Activated T-cell treated with anti-CD3 and anti-CD28 coated beads for 4 hours (primary cell): ENCODE measurements around the gene CSNK2B.

Source experiments
- DNase-seq: peaks from one replicate; pipeline ENCODE4 v3.0.0-alpha.2; 2020

CSNK2B gene

DNA sequence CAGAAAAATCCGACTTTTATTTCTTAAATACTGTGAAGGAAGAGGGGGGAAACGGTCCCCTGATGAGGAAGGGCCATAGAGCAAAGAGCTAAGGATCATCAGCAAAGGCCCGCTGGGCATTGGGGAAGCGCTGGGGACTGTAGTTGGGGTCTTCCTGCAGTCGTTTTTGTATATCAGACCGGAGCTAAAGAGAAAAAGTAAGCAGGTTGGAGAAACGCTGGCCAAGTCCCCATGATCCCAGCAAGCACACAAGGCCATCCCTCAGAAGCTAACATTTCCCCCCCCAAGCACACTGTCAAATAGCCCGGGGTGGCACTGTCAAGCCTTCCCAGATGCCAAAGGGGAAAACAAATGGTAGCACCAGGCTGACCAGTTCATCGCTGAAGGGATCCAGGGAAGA is 26.8 kb upstream of the CSNK2B start:
- no peak for DNase-seq

DNA sequence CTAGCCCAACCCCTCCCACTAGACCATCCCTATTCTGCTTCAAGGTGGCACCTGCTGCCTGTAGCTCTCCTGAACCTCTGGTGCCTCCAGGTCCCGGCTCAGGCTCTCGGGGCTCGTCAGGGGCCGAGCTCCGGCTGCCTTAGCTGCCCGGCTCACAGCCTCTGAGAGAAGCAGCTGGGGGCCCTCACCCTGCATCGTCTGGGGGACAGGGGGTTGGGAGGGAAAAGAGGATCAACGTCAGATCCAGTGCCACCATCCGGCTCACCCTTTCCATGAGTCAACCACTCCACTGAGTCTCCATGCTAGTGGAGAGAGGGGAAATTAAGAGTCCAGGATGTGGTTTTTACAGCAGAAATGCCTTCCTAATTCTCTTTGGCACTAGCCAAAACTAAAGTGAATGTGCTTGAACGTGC is 26.4 kb upstream of the CSNK2B start:
- no peak for DNase-seq

DNA sequence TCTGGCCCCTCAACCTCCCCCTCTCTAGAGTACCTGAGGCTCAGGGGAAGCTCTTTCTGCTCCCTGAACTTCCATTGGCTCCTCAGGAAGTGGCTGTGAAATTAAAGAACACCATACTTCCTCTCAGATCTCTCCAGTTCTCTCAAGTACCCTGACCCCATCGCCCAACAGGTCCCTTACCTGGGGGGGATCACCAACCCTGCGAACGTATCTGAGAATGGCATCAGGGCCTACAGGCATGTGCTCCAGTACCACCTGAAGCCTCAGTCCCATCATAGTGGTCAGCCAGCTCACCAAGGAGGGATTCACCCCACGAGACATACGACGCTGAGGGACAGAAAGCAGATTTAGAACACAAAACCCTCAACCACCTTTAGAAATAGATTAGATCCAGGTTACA is 25.3 kb upstream of the CSNK2B start:
- no peak for DNase-seq

DNA sequence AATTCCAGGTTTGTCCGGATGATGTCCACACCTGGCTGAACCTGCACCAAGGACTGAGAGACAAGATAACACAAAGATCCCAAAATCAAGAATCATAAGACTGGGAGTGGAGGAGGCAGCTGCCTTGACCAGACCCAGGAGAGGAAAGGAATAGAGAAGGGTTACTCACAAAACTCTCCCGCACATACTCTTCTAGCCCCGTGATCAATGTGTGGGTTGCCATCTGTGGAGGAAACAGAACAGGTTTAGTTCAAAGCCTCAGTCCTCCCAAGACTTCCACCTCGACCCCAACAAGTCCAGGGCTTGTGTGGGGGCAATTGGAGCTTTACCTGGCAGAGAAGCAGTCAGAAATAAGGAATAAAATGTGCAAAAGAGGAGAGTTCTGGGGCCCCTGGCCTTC is 24.5 kb upstream of the CSNK2B start:
- DNase-seq, result no peak

DNA sequence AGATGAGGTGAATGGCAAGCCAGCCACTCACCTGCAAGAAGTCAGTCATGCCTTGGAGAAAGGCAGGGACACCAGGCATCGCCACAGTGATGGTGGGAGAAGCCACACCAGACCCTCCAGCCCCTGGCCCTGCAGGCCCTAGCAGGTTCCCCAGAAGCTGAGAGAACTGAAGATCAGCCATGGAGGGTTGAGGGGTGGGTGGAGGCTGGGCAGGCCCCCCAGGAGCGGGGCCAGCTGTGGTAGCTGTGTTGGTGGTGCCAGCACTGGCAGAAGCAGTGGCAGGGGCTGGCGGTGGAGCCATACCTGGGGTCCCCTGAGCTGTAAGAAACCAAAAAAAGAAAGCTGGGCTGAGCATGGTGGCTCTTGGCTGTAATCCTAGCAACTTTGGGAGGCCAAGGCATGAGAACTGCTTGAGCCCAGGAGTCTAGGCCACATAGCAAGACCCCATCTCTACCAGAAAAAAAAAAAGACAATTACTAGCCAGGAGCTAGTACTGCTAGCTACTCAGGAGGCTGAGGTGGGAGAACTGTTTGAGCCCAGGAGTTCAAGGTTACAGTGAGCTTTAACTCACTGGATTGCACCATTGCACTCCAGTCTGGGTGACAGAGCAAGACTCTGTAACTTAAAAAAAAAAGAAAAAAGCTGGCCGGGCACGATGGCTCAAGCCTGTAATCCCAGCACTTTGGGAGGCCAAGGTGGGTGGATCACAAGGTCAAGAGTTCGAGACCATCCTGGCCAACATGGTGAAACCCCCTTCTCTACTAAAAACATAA is 22.9 kb upstream of the CSNK2B start:
- DNase-seq, result no peak

DNA sequence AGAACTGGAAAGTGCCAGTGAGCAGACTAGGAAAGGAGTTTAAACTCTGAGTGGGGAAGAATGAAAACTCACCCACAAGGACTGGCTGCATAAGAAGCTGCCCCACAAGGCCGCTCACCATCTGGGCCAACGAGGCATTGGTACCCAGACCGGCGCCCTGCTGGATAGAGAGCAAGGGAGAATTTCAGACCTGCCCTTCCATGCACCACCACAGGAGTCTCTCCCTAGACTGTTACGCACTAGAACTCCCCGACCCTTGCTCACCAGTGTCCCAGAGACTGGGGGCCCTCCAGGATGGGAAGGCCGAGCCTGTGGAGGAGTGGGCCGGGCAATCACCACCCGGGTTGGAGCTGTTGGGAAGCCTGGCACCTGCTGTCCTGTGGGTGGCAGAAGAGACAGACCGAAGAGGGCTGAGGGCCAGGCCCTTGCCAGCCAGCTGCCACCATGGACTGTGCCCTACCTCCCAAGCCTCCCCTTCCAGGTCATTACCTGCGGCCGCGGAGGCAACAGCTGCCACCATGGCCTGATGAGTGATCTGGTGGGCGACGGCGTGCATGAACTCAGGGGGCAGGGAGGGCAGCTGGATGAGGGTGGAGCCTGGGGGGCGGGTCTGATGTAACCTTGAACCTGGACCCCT is 21.9 kb upstream of the CSNK2B start:
- DNase-seq, result no peak

DNA sequence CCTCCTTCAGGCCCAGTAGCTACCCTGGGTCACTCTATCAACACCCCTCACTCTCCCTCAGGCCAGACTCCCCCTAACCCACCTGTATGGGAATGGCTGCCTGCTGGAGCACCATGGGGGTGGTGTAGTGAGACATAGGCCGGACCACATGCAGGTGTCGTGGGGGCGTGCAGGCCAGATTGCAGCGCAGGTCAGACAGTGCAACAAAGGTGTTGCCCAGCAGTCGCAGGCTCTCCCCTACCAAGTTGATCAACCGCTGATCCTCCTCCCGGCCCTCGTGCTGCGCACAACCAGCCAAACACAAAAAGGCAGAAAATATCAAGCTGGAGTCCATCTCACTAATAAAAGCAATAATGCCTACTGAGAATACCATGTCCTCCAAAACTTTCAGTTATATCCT is 20.6 kb upstream of the CSNK2B start:
- no peak for DNase-seq

DNA sequence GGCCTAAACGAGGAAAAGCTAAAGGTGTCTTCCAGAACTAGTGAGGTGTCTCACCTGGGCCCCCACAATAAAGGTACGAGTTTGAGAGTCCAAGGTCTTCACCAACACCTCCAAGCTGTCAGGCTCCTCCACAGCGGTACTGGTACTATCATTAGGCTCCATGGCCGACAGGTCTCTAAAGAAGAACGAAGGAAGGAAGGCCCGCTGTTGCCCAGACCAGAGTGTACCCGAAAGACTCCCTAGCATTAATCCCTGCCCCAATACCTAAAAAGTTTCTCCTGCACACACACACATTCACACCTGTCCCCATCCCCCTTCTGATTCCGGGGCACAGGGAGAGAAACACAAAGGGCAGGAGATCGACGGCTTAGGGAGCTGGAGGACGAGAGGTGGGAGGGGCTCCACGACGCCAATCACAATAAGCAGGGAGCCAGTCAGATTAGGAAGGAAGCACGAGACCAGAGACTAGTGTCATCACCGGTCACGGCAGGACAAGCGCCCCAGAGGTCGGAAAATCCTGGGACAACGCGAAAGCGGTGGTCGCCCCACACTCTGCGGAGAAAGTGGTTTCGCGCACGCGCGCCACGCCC is 14.2 kb upstream of the CSNK2B start:
- DNase-seq, result no peak

DNA sequence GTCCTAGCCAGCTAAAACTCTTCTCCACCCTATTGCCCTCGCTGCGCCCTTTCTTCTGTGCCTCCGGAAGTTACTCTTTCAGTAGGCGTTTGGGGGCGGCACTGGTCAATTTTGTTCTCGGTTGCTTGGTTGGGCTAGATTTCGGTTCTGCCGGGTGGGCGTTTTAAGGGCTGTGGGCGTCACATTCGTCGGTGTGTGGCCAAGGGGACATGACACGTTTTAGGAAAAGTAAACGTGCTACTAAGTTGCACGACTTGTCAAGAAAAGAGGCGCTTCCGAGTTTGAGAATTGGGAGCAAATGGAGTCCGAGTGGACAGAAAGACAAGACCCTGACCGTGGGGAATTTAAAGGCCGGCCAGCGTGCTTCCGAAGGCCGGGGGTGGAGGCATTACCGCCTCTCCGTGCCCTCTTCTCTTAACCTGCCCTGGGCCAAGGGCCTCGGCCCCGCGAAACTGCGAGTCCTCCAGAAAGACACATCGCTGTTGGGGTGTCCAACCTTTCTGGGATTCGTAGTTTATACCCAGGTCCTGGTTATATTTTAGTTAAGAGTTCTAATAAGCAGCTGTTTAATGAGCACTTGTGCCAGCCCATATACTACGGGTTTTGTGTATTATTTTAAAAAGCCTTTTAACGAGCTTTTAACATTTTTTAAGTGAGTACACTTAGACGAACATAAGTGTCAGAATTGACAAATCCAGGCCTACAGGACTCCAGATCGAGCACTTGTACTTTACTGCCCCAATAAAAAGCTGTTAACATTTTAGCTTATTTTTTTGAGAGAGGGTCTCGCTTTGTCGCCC is 12.8 kb upstream of the CSNK2B start:
- peak; percentile 83 for DNase-seq

DNA sequence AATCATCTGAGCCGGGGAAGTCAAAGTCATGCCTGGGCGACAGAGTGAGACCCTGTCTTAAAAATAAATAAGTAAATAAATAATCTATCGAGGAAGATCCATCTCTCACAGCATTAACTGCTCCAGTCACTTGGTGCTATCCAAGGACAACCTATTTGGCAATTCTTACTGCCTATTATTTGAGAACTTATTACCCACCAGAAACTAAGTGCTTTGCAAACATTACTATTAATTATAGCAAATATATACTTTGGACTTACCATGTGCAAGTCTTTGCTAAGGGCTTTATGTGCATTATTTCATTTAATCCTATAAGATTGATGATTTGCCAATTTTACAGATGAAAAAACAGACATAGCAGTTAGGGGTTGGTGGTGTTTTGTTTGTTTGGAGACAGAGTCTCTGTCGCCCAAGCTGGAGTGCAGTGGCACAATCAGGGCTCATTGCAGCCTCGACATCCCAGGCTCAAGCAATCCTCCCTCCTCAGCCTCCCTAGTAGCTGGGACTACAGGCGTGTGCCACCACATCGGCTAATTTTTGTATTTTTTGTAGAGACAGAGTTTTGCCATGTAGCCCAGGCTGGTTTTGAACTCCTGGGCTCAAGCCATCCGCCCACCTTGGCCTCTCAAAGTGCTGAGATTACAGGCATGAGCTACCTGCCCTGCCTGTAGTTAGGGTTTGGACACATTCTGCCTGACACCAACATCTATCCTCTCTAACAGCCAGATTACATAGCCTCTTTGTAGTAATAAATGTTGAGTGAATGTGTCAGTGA is 11.1 kb upstream of the CSNK2B start:
- no peak for DNase-seq

DNA sequence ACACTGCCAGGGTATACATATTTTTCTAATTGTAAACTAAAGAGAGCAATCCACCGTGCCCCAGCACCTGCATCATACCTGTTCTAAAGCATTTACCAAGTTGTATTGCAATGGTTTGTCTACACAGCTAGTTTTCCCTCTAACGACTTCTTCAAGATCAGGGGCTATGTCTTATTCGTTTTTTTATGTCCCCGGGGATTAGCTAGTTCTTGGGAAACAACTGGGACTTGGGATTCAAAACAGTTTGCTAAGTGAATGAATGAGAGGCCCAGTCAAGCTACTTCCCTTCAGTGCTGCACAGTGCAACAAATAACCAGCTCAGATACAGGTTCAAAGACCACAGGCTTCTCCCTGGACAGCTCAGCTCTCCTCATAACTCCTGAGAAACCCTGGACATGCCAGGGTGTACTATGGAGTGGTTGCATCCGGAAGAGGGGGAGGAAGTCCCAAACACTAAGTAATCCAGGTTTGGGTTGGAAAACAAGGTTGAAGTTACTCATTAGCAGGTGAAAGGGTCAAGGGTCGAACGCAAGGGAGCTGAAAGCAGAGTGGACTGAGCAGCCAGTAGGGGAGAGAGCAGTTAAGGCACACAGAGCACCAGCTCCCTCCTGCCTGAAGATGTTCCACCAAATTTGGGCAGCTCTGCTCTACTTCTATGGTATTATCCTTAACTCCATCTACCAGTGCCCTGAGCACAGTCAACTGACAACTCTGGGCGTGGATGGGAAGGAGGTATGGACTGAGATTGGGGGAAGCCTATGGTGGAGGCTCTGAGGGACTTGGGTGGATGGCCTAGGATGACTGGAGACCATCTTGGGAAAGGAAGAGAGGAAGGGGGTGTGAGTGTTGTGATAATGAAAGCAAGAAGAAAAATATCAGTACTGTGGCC is 10.3 kb upstream of the CSNK2B start, which contains the start of gene APOM:
Gene APOM (plus strand): TSS at position 546 of the 889 bp plus-strand sequence. CDS start 73 bp downstream, at position 619.
- no peak for DNase-seq

DNA sequence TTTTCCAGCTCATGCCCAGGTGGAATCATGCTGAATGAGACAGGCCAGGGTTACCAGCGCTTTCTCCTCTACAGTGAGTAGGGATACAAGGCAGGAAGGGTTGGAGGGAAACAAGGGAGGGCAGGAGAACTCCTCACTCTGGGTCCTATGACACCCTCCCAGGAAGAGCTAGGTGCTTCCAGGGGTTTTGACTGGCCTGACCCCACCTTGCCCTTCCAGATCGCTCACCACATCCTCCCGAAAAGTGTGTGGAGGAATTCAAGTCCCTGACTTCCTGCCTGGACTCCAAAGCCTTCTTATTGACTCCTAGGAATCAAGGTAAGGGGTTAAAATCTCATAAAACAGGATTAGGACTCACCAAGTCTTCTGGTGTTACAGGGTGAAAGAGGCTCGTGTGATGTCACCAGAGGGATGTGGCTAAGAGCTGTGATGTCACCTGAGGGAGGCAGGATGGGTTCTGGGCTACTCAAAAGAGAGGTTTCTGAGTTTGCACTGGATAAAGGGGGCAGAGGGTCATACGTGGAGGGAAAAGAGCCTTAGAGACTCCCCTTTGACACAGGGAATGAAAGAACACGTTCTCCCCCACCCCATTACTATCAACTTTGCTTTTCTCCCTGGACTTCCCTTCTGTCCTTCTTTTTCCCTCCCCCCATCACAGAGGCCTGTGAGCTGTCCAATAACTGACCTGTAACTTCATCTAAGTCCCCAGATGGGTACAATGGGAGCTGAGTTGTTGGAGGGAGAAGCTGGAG is 8.3 kb upstream of the CSNK2B start:
- DNase-seq, result no peak

DNA sequence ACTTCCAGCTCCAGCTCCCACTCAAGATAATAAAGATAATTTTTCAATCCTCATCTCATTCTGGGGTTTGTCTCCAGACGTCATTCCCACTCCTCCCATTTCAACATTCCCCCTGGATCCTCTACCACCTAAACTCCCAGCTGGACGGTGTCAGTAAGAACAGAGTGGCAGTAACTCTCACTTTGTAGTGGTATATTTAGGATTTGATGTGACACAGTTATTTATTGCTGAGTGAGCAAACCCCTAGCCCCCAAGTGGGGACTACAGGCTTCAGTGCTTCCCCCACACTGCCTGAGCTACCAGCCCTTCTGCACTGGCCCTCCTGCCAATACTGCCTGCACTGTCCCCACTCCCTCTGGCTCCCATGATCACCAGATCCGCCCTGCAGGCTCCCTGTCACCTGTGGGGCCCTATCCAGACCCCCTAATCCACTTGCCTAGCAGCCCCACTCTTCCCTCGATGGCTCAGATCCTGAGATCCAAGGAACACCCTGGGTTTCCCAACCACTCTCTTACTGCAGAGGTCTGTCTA is 7.7 kb upstream of the CSNK2B start:
- DNase-seq, result no peak

DNA sequence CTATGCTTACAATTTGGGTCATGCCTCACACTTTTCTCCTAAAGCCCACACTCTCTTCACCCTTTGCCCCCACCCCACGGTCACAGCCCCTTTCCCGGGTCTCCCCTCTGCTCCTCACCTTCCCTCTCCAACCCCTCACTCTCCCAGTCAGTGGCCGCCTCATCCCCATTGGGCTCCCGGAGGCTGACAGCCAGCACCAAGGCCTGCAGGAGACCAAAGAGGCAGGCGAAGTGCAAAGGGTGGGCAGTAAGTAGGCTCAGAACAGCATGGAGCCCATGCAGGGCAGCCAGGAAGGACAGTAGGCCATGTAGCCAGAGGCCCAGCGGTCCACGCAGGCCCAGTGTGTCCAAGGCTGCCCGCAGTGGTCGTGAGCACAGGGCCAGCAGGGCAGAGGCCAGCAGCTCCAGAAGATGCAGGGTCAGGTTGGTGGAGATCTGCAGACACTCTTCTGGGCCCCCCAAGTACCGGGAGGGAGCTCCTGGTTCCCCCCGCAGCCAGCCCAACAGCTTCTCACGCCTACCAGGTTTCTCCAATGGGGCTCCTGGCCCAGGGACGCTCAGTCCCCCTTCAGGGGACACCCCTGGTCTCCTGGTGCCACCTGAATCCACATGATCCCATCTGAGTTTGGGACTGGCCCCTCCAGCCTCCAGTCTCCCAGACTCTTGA is 6.8 kb upstream of the CSNK2B start:
- no peak for DNase-seq

DNA sequence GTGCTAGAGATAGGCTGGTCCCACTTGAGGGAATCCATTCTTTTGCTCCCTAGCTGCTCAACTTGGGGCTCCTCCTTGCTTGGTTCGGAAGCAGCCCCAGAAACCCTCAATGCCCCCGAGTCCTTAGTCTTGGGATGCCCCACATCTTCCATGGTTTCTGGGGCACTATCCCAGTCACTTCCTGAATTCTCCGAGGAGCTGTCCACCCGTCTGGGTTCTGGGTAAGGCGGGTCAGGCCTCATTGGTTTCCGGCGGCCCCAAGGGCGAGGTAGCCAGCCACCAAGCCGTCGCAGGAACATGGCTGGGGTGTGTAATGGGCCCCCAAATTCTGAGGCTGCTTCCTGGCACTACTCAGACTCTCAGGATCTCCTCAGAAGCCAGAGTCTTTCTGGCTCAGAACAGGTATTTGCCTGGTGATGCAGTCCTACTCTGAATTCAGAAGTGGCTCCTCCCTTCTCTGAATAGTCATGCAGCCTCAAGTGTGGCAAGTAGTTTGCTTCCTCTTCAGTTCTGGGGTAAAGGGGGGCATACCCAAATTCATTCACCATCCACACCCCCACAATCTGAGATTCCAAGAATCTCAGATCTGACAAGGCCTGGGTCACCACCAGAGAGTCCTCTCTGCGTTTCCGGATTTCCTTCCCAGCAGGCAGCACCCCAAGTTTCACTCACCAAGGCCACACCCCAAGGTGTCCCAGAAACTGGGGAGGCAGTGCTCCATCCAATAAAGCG is 6.1 kb upstream of the CSNK2B start:
- no peak for DNase-seq

DNA sequence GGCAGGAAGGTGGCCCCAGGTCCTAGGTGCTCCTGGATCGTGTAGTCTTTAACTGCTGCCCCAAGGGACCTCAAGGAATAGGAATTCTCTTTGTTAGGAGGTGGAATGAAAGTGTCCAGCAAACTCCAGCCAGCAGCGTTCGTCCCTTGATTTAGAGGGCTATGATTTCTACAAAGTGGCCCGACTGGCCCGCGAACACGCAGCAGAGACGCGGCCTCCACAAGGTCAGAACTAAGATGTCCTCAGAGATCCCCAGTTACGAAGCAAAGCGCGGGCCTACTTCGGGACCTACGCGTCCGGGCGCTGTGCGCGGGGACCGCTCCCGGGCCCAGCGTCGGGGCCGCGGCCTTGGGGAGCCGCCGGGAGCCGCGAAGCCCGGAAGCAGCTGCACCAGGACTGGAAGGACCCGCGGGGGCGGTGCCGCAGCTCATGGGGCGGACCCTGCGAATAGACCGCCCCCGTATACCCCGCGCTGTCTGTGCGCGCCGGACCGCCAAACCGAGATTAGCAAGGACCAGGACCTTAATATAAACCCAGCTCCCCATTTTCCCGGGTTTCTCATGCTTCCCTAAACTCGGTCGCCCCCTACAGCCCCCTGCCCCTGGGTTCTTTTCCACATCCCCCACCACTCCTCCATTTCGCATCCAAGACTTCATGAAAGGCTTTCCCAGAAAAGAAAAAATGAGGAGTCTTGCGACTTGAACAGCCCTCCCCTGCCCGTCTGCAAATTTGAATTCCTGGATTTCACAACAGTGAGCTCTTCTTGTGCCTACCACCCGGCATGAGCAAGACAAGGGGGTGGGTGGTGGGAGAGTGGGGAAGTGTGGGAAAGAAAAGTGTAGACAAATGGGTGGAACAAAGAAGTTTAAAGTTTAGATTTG is 5.3 kb upstream of the CSNK2B start, which contains the start of gene C6orf47:
Gene C6orf47 (minus strand): TSS at position 398 of the 881 bp plus-strand sequence. CDS start 831 bp downstream, outside the sequence.
- DNase-seq, result peak; percentile 70

DNA sequence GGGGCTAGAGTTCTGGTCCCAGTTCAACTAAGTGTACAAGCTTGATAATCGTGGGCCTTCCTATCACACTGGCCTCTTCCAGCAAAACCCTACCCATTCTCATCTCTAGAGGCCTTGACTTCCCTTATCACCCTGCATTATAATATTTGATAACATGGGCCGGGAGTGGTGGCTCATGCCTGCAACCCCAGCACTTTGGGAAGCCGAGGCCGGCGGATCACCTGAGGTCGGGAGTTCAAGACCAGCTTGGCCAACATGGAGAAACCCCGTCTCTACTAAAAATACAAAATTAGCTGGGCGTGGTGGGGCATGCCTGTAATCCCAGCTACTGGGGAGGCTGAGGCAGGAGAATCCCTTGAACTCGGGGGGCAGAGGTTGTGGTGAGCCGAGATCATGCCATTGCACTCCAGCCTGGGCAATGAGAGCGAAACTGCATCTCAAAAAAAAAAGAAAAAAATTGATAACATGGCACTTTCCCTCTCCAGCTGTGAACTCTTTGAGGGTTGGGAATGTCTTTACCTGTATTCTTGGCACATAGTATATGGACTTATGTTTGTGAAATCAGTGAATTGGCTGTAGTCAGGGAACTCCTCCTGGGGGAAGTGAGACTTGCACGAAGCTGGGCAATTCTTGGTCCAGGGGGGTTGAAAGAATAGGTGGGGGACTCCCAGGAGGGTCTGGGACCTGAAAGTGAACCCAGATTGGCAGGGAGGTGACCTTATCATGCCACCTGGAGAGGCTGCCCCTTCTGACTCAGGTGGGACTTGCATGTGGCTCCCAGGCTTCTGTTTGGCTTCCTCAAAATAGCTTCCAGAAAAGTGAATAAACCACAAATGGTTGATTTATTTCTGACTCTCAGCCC is 4.4 kb upstream of the CSNK2B start:
- DNase-seq, result no peak
